GM12873 (cell line): ENCODE measurements around the gene CAB39L.

Experiments
- CTCF ChIP-seq: IDR thresholded peaks from 2 replicates; pipeline ENCODE4 v1.5.1; 2012; ENCODE audit warnings: low read depth, mild to moderate bottlenecking, moderate library complexity, low read length, control low read depth; ENCODE audit not compliant: insufficient read depth; ENCODE audit errors: missing control alignments

CAB39L gene

DNA sequence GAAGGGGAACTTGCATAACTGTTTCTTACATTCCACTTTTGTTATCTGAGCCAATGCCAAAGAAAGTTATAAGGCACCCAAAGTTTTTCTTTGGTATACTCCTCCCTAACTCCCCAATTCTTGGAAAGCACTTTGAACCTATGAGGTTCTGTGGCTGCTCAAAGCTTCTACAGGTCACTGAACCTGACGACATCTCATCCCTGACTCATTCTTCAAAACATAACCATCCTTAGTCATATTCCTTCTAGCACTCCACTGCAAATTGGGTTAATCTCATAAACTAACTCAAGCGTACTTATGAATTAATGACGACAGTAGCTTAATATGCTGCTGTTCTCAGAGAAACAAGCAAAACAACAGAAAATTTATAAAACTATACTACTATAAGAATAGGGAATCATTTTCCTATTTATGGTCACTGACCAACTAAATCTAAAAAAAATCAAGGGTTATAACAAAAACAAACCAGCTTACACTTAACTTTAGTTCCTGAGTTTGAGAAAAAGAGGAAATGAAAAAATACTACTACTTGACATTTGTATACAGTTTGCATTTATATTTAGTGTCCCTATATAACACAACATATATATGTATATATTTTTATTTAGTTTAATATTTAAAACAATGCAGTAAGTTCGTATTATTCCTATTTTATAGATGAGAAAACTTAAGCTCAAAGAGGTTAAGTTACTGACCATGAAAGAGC, 69.1 kb downstream of the CAB39L start:
- no peak for TF ChIP-seq CTCF

- no peak for TF ChIP-seq CTCF
Measured at GRCh38 chr13:49373716-49374115, 70.1 kb downstream of the CAB39L start.

- TF ChIP-seq CTCF, result no peak
Measured at GRCh38 chr13:49371943-49372613, 71.8 kb downstream of the CAB39L start.

- TF ChIP-seq CTCF, result no peak
Measured at GRCh38 chr13:49370371-49370770, 73.5 kb downstream of the CAB39L start.

DNA sequence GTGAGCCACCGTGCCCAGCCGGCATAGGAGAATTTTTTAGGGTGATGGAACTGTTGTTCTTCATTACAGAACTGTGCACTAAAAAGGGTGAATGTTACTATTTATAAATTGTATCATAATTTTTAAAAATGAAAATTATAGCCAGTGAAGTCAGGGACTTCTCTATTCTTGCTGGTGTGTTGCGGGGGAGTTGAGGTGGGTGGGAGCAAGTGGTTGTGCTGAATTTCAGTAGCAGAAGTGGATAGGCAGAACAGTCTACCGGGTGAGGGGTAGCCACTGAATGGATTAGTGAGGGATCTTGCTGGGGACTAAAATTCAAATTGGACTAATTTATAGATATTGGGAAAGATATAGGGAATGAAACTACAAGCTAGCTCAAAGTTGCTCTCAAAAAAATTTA, 74.0 kb downstream of the CAB39L start:
- no peak for TF ChIP-seq CTCF

DNA sequence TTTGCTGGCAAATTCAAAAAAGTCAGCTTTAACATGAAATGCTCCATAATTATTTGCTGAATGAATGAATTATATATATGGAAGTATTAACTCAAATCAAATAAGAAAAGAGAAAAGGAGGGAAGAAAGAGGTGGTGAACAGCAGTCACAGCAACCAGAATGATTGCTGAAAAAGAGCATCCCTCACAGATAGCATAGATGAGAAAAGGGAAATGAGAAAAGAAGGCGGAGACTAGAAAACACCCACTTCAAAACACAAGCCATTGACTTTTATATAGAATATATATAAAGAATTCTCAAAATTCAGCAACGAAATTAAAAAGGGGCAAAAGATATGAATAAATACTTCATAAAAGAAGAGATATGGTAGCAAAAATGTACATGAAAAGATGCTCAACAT, 75.2 kb downstream of the CAB39L start:
- no peak for TF ChIP-seq CTCF

DNA sequence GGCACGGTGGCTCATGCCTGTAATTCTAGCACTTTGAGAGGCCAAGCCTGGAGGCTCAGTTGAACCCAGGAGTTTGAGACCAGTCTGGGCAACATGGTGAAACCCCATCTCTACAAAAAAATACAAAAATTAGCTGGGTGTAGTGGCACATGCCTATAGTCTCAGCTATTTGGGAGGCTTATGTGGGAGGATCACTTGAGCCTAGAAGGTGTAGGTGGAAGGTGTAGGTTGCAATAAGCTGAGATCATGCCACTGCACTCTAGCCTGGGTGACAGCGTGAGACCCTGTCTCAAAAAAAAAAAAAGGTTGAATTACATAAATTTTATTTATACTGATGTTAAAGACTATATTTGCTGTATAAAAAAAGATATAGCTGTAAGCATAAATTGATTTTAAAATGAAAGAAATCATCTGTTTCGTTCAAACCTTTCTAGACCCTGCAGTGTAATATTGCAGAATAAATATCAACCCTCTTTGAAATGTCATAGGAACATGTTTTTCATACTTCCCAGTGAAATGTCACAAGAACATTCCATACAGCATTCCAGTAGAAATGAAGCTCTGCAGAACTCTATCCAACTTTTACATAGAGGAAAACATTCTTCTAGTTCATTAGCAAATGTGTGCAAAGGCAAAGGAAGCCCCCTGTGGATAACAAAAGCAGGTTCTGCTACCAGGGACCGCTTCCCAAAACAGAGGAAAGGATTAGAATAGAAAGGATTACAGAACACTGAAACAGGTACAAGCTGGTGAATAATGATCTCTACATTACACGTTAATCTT, 76.0 kb downstream of the CAB39L start:
- TF ChIP-seq CTCF, result no peak
